ENCODE measurements around the gene TTLL11. TPM values are rescaled to one million over a fixed set of nuclear protein-coding genes. Genes with fewer than 3 reads are reported as not detected.

TTLL11 gene
- total RNA-seq, 4 donors from 2014 or later, result 9.1 to 14.6 (median 9.7) TPM

DNA sequence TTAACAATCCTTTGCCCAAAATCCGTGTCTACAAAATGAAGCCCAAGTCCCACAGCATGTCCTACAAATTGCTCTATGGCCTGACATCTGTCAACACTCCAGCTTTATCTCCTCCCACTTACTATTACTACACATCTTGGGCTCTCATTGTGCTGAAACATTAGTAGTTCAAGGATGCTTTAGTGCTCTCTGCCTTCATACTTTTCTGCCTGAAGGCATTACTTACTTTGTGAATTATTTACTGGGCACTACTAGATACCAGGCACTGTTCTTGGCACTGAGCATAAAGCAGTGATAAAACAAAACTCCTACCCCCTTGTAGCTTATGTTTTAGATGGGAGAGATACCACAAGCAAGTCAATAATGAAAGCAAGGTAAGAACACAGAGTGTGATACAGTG is 113.4 kb downstream of the TTLL11 start:
- 68 to 75% methylated on average over 1 of the region's 1 CpG for WGBS, 2 donors
- TF ChIP-seq, protein P1, sequence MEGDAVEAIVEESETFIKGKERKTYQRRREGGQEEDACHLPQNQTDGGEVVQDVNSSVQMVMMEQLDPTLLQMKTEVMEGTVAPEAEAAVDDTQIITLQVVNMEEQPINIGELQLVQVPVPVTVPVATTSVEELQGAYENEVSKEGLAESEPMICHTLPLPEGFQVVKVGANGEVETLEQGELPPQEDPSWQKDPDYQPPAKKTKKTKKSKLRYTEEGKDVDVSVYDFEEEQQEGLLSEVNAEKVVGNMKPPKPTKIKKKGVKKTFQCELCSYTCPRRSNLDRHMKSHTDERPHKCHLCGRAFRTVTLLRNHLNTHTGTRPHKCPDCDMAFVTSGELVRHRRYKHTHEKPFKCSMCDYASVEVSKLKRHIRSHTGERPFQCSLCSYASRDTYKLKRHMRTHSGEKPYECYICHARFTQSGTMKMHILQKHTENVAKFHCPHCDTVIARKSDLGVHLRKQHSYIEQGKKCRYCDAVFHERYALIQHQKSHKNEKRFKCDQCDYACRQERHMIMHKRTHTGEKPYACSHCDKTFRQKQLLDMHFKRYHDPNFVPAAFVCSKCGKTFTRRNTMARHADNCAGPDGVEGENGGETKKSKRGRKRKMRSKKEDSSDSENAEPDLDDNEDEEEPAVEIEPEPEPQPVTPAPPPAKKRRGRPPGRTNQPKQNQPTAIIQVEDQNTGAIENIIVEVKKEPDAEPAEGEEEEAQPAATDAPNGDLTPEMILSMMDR (IDR thresholded peaks at IDR 0.05), result no peak
- TF ChIP-seq POLR2A (IDR thresholded peaks at IDR 0.05), result no peak
- intact Hi-C loops (cut with DNase I; ENCODE audit: low total_unique reads), result no loop called here
- DNase-seq (ENCODE audit: low spot score in 2 of 2), result no peak
- no peak overlapping the region for H3K4me3 ChIP-seq (ENCODE audit: low read depth, poor library complexity, severe bottlenecking)

DNA sequence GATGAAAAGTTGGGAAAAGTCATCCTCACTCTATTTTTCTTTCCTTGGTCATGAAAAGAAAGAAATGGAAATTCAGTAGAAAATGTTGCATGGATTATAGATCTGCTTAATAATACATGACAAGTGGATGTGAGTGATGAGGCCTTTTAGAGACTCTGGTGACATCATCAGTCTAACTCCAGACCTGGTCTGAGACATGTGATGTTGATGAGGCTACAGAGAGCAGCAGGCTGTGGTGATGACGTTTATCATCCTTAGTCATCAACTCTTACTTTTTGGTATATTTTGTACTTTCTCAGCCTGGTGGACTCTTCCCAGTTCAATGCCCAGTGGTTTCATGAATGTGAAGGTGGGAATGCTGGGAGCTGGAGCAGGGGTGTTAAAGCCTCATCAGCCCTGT is 116.4 kb downstream of the TTLL11 start:
- DNase-seq (ENCODE audit: low spot score in 2 of 2), result no peak
- intact Hi-C loops (cut with DNase I; ENCODE audit: low total_unique reads), result no loop called here
- WGBS, 2 donors, result 43 to 60% methylated on average over 1 of the region's 1 CpG
- no peak for TF ChIP-seq POLR2A (IDR thresholded peaks at IDR 0.05)
- TF ChIP-seq, protein P1 (IDR thresholded peaks at IDR 0.05), result no peak
- H3K4me3 ChIP-seq (ENCODE audit: low read depth, poor library complexity, severe bottlenecking), result no peak overlapping the region

DNA sequence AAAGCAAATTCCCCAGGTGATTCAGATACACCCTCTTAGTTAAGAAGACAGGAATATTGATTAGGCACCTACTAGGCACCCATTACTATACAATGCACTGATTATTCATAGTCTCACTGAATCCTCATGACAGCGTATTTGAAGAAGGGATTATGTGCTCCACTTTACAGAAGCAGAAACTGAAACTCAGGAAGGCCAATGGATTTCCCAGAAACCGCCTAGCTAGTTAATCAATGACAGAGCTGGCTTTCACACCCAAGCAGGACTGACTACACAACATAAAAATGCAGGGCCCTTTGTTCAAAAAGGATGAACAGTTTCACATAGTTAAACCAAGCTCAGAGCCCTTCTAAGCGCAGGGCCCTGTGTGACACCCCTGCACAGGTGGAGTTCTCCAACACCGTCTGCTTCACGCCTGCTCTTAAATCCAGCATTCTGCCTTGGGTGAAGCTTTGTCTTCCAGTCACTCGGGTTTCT is 117.3 kb downstream of the TTLL11 start:
- 84% methylated on average over 6 of the region's 6 CpGs for WGBS, 2 donors
- no peak for DNase-seq (ENCODE audit: low spot score in 2 of 2)
- H3K4me3 ChIP-seq (ENCODE audit: low read depth, poor library complexity, severe bottlenecking), result no peak overlapping the region
- no peak for TF ChIP-seq POLR2A (IDR thresholded peaks at IDR 0.05)
- intact Hi-C loops (cut with DNase I; ENCODE audit: low total_unique reads), result no loop called here

DNA sequence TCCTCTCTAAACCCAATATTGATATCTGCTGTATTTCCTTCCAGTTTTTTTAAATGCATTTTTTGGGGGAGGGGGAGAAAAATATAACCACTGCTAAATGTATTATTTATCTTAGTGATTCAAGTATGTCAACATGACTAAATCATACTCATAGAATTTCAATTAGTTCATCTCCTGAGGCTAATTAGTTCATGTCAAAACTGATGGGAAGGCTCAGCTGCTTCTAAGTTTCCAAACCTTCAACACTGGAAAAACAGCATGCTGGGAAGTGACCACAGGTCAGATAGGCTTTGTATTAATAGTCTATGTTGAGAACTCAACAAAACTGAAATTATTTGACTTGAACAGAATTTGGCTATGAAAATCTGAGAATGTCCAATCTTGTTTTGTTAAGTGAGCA is 118.7 kb downstream of the TTLL11 start:
- intact Hi-C loops (cut with DNase I; ENCODE audit: low total_unique reads), result no loop called here
- no peak for DNase-seq (ENCODE audit: low spot score in 2 of 2)
- no peak for TF ChIP-seq POLR2A (IDR thresholded peaks at IDR 0.05)
- TF ChIP-seq, protein P1 (IDR thresholded peaks at IDR 0.05), result no peak
- H3K4me3 ChIP-seq (ENCODE audit: low read depth, poor library complexity, severe bottlenecking), result no peak overlapping the region

DNA sequence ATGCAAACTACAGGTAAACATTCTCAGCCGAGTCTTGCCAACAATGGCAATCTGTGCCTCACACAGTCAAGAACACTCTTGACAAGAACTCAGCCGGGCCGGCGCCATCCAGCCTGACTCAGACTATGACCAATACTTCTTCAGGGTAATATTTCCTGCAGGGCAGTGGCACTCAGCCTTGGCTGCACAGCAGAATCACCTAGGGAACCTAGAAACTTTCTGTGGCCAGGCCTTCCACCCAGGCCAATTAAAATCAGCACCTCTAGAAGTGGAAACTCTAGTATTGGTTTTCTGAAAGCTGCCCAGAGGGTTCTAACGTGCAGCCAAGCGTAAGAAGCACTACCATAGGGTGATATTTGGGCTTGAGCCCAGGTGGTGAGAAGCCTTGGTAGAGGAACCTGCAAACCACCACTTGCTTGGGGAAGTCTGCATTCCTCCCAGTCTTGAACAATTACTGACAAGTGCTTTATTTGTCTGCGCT is 120.6 kb downstream of the TTLL11 start:
- no peak overlapping the region for H3K4me3 ChIP-seq (ENCODE audit: low read depth, poor library complexity, severe bottlenecking)
- intact Hi-C loops (cut with DNase I; ENCODE audit: low total_unique reads), result no loop called here
- peak in 1 of 2 donors; percentile 35 for DNase-seq (ENCODE audit: low spot score in 2 of 2)
- no peak for TF ChIP-seq POLR2A (IDR thresholded peaks at IDR 0.05)
- TF ChIP-seq, protein P1 (IDR thresholded peaks at IDR 0.05), result no peak
- 60 to 72% methylated on average over 7 of the region's 7 CpGs for WGBS, 2 donors

DNA sequence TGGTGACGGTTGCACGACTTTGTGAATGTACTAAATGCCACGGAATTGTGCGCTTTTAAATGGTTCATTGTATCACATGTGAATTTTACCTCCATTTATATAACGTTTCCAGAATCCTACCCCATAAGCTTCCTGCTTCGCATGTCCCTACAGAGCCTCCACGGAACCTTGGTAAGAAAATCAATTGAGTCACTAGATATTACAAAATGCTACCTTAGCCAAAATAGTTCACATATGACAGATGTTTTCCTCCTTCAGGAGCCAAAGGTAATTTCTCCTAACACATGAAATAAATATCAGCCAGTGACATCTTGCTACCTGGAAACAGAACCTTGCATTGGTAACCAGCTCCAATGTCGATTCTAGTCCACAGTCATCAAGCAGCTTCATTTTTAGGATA is 125.1 kb downstream of the TTLL11 start:
- WGBS, 2 donors, result 80 to 91% methylated on average over 8 of the region's 8 CpGs
- no peak overlapping the region for H3K4me3 ChIP-seq (ENCODE audit: low read depth, poor library complexity, severe bottlenecking)
- TF ChIP-seq, protein P1 (IDR thresholded peaks at IDR 0.05), result no peak
- intact Hi-C loops (cut with DNase I; ENCODE audit: low total_unique reads), result no loop called here
- DNase-seq (ENCODE audit: low spot score in 2 of 2), result no peak
